Glutamatergic neuron (in vitro differentiated cells): ENCODE results near the gene PFKFB2. TPM values are rescaled to one million over a fixed set of nuclear protein-coding genes. Genes with fewer than 3 reads are reported as not detected.
"Not testable (repeated sequence)": the region's sequence is repeated elsewhere in the genome, so short reads cannot be mapped to it uniquely, and the experiment has no call there.

Experiments
- DNase-seq: peaks from one replicate; pipeline ENCODE4 v3.0.0; 2022
- H3K27ac Mint-ChIP-seq: one replicate; pipeline ENCODE4 v1.8.0; 2020; ENCODE audit warnings: mild to moderate bottlenecking, mixed read lengths, inconsistent platforms; ENCODE audit not compliant: unreplicated experiment
- H3K27me3 Mint-ChIP-seq: one replicate; pipeline ENCODE4 v1.8.0; 2020; ENCODE audit warnings: mild to moderate bottlenecking, moderate library complexity, mixed read lengths, inconsistent platforms; ENCODE audit not compliant: unreplicated experiment
- H3K36me3 Mint-ChIP-seq: one replicate; pipeline ENCODE4 v1.8.0; 2020; ENCODE audit warnings: mild to moderate bottlenecking, mixed read lengths, inconsistent platforms; ENCODE audit not compliant: unreplicated experiment
- H3K4me1 Mint-ChIP-seq: one replicate; pipeline ENCODE4 v1.8.0; 2020; ENCODE audit warnings: mild to moderate bottlenecking, low read depth, mixed read lengths, inconsistent platforms; ENCODE audit not compliant: unreplicated experiment
- H3K4me3 Mint-ChIP-seq: one replicate; pipeline ENCODE4 v1.8.0; 2020; ENCODE audit warnings: mild to moderate bottlenecking, mixed read lengths, inconsistent platforms; ENCODE audit not compliant: unreplicated experiment
- H3K9me3 Mint-ChIP-seq: one replicate; pipeline ENCODE4 v1.8.0; 2020; ENCODE audit warnings: mild to moderate bottlenecking, moderate library complexity, mixed read lengths, inconsistent platforms; ENCODE audit not compliant: unreplicated experiment
- CTCF ChIP-seq: fragments of 200-600 bp; sonication (generic); IDR thresholded peaks from one replicate; pipeline ENCODE4 v1.5.0; 2021; ENCODE audit not compliant: partially characterized antibody, unreplicated experiment
- total RNA-seq: library from RNA; stranded (reverse); fragmentation: NEBNext Ultra II Directional; extraction: Animal tissue kit (Norgen Biotek cat#: 25700); gene quantifications from one replicate; pipeline ENCODE4 v1.2.1, GENCODE V29; 2021; ENCODE audit not compliant: unreplicated experiment

Gene PFKFB2
- total RNA-seq, 1 donor from 2014 or later: 3.6 TPM

DNA sequence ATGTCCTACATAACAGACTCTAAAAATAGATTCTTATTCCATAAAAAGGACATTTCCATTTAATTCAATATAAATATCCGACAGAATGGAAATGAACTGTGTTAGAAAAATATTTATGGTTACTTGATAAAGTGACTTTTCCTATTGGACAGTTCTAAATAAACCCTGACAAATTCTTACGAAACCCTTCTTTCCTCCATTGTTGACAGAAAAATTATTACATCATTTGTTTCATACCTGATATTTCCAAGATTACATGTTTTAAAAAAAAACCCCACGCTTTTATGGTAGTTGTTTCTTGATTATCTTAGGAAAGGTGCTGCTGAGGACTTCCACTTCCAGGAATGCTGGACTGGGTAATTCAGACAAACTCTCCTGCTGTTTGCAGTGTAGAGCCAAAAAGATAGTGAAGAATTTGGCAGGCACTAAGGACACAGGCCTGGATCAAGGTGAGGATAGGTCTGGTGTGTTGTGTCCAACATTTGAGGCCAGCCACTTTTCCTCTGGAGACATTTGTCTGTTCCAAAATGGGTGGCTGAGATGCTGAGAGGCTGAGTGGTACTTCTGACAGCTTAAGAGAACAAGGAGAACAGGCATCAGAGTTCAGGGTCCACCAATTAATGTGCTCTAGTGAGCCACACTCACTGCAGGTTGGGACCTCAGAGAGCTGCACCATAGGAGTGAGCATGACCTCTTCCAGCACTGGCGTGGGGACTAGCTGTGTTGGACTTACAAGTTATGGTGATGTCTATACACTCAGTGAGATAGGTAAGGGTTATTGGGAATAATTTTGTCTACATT is 13.5 kb upstream of the PFKFB2 start:
- H3K4me1 Mint-ChIP-seq: no peaks in the 10 kb centered on the region
- no peak overlapping the region for H3K27ac Mint-ChIP-seq
- H3K4me3 Mint-ChIP-seq: no peak overlapping the region
- DNase-seq: no peak
- no peak for TF ChIP-seq CTCF
- no peaks in the 10 kb centered on the region for H3K9me3 Mint-ChIP-seq
- no peaks in the 10 kb centered on the region for H3K27me3 Mint-ChIP-seq
- no peaks in the 10 kb centered on the region for H3K36me3 Mint-ChIP-seq

DNA sequence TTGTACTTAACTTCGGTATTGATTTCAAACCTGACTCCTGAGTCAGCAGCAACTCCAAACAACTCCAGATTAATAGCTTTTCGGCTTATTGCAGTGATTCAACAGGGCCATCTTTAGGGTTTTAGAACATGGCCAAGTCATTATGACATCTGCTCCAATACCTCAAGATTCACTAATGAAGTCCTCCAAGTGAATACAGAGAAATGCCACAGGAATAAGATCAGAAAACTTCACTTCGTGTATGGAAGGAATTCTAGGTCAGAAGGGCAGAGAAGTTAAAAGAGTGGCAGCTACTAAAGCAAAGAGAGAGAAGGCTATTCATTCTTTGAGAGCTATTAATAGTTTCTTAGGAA is 12.9 kb upstream of the PFKFB2 start:
- DNase-seq: no peak
- H3K36me3 Mint-ChIP-seq: no peaks in the 10 kb centered on the region
- no peaks in the 10 kb centered on the region for H3K9me3 Mint-ChIP-seq
- H3K27me3 Mint-ChIP-seq: no peaks in the 10 kb centered on the region
- no peak overlapping the region for H3K27ac Mint-ChIP-seq
- no peaks in the 10 kb centered on the region for H3K4me1 Mint-ChIP-seq
- TF ChIP-seq CTCF: no peak
- H3K4me3 Mint-ChIP-seq: no peak overlapping the region

GRCh38 chr1:207041397-207041796 is 11.7 kb upstream of the PFKFB2 start:
- not testable (repeated sequence) for H3K27ac Mint-ChIP-seq, H3K9me3 Mint-ChIP-seq, DNase-seq, H3K27me3 Mint-ChIP-seq, H3K4me3 Mint-ChIP-seq, H3K36me3 Mint-ChIP-seq, H3K4me1 Mint-ChIP-seq

GRCh38 chr1:207045453-207045852 is 7.6 kb upstream of the PFKFB2 start:
- Mint-ChIP-seq H3K4me1 (peaks cover 3% of the 10 kb centered on the region), H3K9me3 (peaks cover 3% of the 10 kb centered on the region), H3K27me3 (peaks cover 5% of the 10 kb centered on the region), H3K27ac (no peak overlapping the region), H3K36me3 (no peaks in the 10 kb centered on the region), H3K4me3 (no peak overlapping the region)
- no peak for TF ChIP-seq CTCF
- DNase-seq: no peak

DNA sequence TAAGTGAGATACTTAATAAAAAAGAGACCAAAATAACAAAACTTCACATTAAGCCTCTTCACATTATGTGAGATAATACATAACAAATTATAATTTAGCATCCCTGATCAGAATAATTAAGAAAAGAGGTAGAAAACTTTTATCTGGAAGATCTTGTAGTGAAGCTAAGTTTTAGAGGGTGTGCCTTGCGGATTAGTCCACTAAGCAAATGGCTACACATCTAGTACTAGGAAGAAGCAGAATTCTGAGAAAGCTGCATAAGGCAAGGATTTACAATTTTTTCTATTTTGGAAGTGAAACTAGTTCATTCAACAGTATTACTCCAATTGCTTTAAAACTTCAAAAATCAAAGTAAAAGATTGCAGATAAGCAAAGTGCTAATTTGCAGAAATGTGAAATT is 5.6 kb upstream of the PFKFB2 start:
- Mint-ChIP-seq H3K4me1 (peaks cover 7% of the 10 kb centered on the region), H3K27ac (no peak overlapping the region), H3K36me3 (no peaks in the 10 kb centered on the region), H3K4me3 (no peak overlapping the region), H3K9me3 (peaks cover 4% of the 10 kb centered on the region), H3K27me3 (peaks cover 6% of the 10 kb centered on the region)
- no peak for TF ChIP-seq CTCF
- no peak for DNase-seq
